Endothelial cell of umbilical vein (primary cell): Measurements from ENCODE around the gene SFR1.

Experiments used
- CTCF ChIP-seq, 2 donors: IDR thresholded peaks; 1 replicate in 1 of 2; 2 replicates in 1 of 2; pipeline ENCODE4 v1.5.1; 2011; ENCODE audit warnings: low read length in 2 of 2, mild to moderate bottlenecking in 2 of 2, moderate library complexity in 2 of 2, control low read depth in 1 of 2, inconsistent platforms in 1 of 2, low read depth in 1 of 2; ENCODE audit not compliant: insufficient read depth in 1 of 2; ENCODE audit errors: extremely low read depth in 1 of 2
- EZH2 ChIP-seq: IDR thresholded peaks from 2 replicates; pipeline ENCODE4 v1.6.1; 2012; ENCODE audit warnings: borderline replicate concordance, low read depth, mild to moderate bottlenecking, moderate library complexity, low read length, inconsistent platforms; ENCODE audit not compliant: severe bottlenecking
- GATA2 ChIP-seq: IDR thresholded peaks from 2 replicates; pipeline ENCODE4 v1.7.0; 2011; ENCODE audit warnings: low read depth, mild to moderate bottlenecking, moderate library complexity, mixed read lengths, low read length; ENCODE audit not compliant: insufficient read length, insufficient read depth
- POLR2A ChIP-seq: IDR thresholded peaks from 2 replicates; pipeline ENCODE4 v1.6.1; 2012; ENCODE audit warnings: low read depth, mild to moderate bottlenecking, control low read depth, low read length
- POLR2AphosphoS5 ChIP-seq: IDR thresholded peaks from 2 replicates; pipeline ENCODE4 v1.6.1; 2012; ENCODE audit warnings: low read depth, mild to moderate bottlenecking, control low read depth, low read length, moderate library complexity; ENCODE audit not compliant: insufficient read depth
- TF ChIP-seq, protein P1 (sequence below): IDR thresholded peaks from 2 replicates; pipeline ENCODE4 v1.6.1; 2011; ENCODE audit not compliant: insufficient read depth, insufficient read length

DNA sequence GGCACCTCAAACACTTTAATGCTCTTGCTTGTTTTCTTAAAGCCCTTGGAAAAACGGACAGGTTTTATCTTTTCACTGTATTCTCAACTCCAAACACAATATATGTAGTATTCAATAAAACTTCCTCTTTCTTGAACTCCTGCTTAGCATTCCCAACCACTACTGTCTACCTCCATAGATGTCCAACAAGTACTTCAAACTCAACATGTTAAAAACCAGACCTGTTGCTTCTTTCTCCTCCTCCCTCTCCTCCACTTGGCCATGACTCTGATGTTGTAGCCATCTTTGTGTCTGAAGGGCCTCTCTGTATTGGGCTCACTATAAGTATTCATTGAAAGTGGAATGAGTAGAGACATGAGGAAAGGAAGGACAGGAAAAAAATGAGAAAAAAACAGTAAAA is 20.1 kb upstream of the SFR1 start:
- TF ChIP-seq CTCF (IDR thresholded peaks at IDR 0.05; ENCODE audit: extremely low read depth in 1 of 2, insufficient read depth in 1 of 2, low read depth in 1 of 2, low read length in 2 of 2) (no peak), POLR2AphosphoS5 (no peak), POLR2A (no peak), EZH2 (no peak), GATA2 (no peak)
- TF ChIP-seq, protein P1, sequence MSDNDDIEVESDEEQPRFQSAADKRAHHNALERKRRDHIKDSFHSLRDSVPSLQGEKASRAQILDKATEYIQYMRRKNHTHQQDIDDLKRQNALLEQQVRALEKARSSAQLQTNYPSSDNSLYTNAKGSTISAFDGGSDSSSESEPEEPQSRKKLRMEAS, result no peak
